Adrenal gland (tissue), 12 donors: Measurements from ENCODE around the gene TAF4. TPM values are rescaled to one million over a fixed set of nuclear protein-coding genes. Genes with fewer than 3 reads are reported as not detected.

ENCODE experiments used
- DNase-seq, 7 donors: peaks; one replicate each; pipeline ENCODE4 v3.0.0-alpha.2; 2019 to 2020
- H3K27ac ChIP-seq, 5 donors: fragments of 200-600 bp; sonication (generic) in 4 of 5; 1 replicate in 3 of 5; 2 replicates in 2 of 5; pipeline versions ENCODE4 v1.5.1 to v1.8.0; 2016 to 2020; ENCODE audit warnings: mild to moderate bottlenecking in 1 of 5
- H3K27me3 ChIP-seq: fragments of 200-600 bp; 2 replicates; pipeline ENCODE4 v1.8.0; 2021
- H3K36me3 ChIP-seq, 2 donors: fragments of 200-600 bp; replicated peaks in 1 of 2; 1 replicate in 1 of 2; 2 replicates in 1 of 2; pipeline versions ENCODE4 v1.5.1 to v1.8.0; 2018 to 2022
- H3K4me1 ChIP-seq, 2 donors: fragments of 200-600 bp; replicated peaks in 1 of 2; 1 replicate in 1 of 2; 2 replicates in 1 of 2; pipeline versions ENCODE4 v1.5.1 to v1.8.0; 2018 to 2021
- H3K4me3 ChIP-seq, 4 donors: fragments of 200-600 bp; sonication (generic) in 3 of 4; one replicate each; pipeline ENCODE4 v1.5.1; 2016 to 2018
- H3K9me3 ChIP-seq, 3 donors: fragments of 200-600 bp; sonication (generic) in 1 of 3; replicated peaks in 1 of 3; 1 replicate in 2 of 3; 2 replicates in 1 of 3; pipeline versions ENCODE4 v1.5.1 to v1.8.0; 2016 to 2021
- CTCF ChIP-seq, 6 experiments: fragments of 450-650 bp in 4 of 6; fragments of 200-600 bp in 2 of 6; sonication (generic) in 1 of 6; IDR thresholded peaks; 1 replicate in 5 of 6; 2 replicates in 1 of 6; pipeline versions ENCODE4 v1.5.1 to v1.8.0; 2016 to 2021; ENCODE audit warnings: antibody characterized with exemption in 6 of 6, mild to moderate bottlenecking in 2 of 6, moderate library complexity in 1 of 6
- POLR2A ChIP-seq, 2 donors: fragments of 450-650 bp; IDR thresholded peaks; one replicate each; pipeline ENCODE4 v1.6.1; 2017; ENCODE audit warnings: antibody characterized with exemption in 2 of 2, mild to moderate bottlenecking in 2 of 2, moderate library complexity in 1 of 2
- WGBS, 4 donors: extraction: QIAGEN DNeasy Blood & Tissue Kit in 2 of 4; methylation state at CpG; one replicate each; pipeline versions ENCODE4 v1.1.5 to v1.1.7; 2013 to 2017; 5-methylcytosine and 5-hydroxymethylcytosine counted together
- intact Hi-C, 2 donors: fragments of 100-400 bp; cut with DNase I; formaldehyde crosslinking; loops; one replicate each; pipeline versions ENCODE4 v1.14.1 to v1.15.0; 2022 to 2023
- microRNA counts, 2 donors: library from miRNA; unstranded; fragments of <30 nt; microRNA quantifications; one replicate each; lab custom pipeline; 2016
- microRNA-seq, 3 donors: library from miRNA; unstranded; fragments of <30 nt; microRNA quantifications; one replicate each; pipeline ENCODE4, GENCODE V29; 2017 to 2020
- polyA plus RNA-seq, 3 donors: library from polyadenylated mRNA; stranded (reverse); fragments of 200-250 nt in 2 of 3; fragments of 350-450 nt in 1 of 3; fragmentation: Illumina TruSeq in 1 of 3; extraction: RNeasy Lipid Tissue Mini Kit (QIAGEN cat#74804) in 1 of 3; gene quantifications; one replicate each; pipeline ENCODE4 v1.2.3, GENCODE V29; 2013 to 2014
- small RNA-seq, 2 donors: library from RNA; depleted of rRNA; stranded (forward); fragments of <200 nt; gene quantifications; one replicate each; pipeline ENCODE3, GENCODE V24; 2016
- total RNA-seq, 9 donors: library from RNA; depleted of rRNA in 4 of 9; stranded (reverse); fragments of >200 nt in 4 of 9; fragments of 120-200 nt in 1 of 9; fragmentation: NEBNext Ultra II Directional in 1 of 9; extraction: Animal tissue kit (Norgen Biotek cat#: 25700) in 1 of 9; gene quantifications; one replicate each; pipeline versions ENCODE4 v1.1.0 to v1.2.4, GENCODE V29; 2013 to 2023
- donor health status: healthy with polysubstance abuse.
- donor health status: Bipolar disorder and iron deficiency.
- donor health status: DM: yes; HTN: yes; CAD: no.
- donor health status: DM: no; HTN: no; CAD: no.
- donor health status: DM: no; HTN: no; CAD: no.
- donor health status: DM: yes; HTN: yes; CAD: no.

The TAF4 gene
- total and polyA plus RNA-seq, 12 donors, result 5.2 to 30.9 (median 14.8) TPM

DNA sequence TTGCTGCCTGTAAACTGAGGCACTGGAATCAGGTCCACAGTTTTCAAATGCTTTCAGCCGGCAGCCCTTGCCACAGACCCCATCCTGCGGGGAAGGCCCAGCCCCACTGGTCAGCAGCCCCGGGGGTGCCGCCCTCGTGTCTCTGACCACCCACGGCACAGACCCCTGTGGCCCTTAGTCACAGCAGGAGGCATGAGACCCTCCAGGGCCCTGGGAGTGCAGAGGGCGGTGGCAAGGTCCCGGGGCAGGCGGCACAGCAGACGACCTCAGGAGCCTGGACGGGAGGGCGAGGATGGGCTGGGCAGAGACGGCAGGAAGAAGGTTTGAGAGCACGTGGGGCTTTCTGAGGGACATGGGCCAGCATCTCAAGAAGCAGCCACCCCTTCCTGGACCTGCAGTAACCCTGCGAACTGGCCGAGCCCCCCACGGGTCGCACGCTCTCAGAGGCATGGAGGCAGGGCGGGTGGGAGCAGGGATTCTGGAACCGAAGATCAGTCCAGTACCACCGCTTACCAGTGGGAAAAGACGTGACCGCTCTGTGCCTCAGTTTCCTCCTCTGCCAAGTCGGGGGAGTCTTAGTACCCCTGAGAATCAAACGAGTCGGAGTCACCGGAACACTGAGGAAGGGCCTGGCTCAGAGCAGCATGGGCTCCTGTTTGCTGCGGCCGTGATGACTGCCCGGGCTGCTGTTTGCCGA, 140.7 kb downstream of the TAF4 start:
- Histone ChIP-seq H3K9me3 (no peaks in the 10 kb centered on the region), H3K4me1 (no peaks in the 10 kb centered on the region), H3K27me3 (no peaks in the 10 kb centered on the region), H3K4me3 (no peak overlapping the region), H3K36me3 (no peaks in the 10 kb centered on the region), H3K27ac (no peak overlapping the region)
- TF ChIP-seq CTCF (IDR thresholded peaks at IDR 0.05) (no peak), POLR2A (IDR thresholded peaks at IDR 0.05) (no peak)
- DNase-seq, result no peak
- intact Hi-C loops, result no loop called here
- 84 to 88% (median 87%) methylated on average over 24 to 32 of the region's 32 CpGs for whole genome bisulfite sequencing, 4 donors

MicroRNA genes within 50 kb of the gene (microRNA counts, 767-probe panel; counts per million panel counts)
- microRNA hsa-miR-1257 (lab: Ali Mortazavi, UCI), result 0 counts per million in 2 donors
- microRNA hsa-miR-3195 (lab: Ali Mortazavi, UCI), result 0 counts per million in 2 donors

Small RNA genes lying within 50 kb of the gene (microRNA-seq; reads per million reads assigned to microRNA genes)
- gene MIR1257, result 0 reads per million in 3 donors
- gene MIR3195, result 0 reads per million in 3 donors

Small RNA genes lying within 50 kb of the gene (small RNA-seq; reads per million reads assigned to genes)
- 0 reads per million in 2 donors for gene MIR3195

Other genes with a start within 250 kb of the TAF4 start
- gene LSM14B, start 56.6 kb upstream of the TAF4 start, total RNA-seq, result 10 to 100 TPM; 26.7 to 47.0 (median 34.8) TPM
- gene LSM14B, start 56.6 kb upstream of the TAF4 start, polyA plus RNA-seq, result 10 to 100 TPM; 17.6 to 23.4 (median 19.2) TPM
- gene PSMA7, start 77.5 kb upstream of the TAF4 start, total RNA-seq, result 100 to 1,000 TPM; 216 to 518 (median 291) TPM
- gene PSMA7, start 77.5 kb upstream of the TAF4 start, polyA plus RNA-seq, result 100 to 1,000 TPM; 175 to 292 (median 178) TPM
- gene SS18L1, start 77.9 kb upstream of the TAF4 start, total RNA-seq, result 10 to 100 TPM in 8 of 9 donors, 1 to 10 TPM in 1; 9.0 to 45.7 (median 13.9) TPM
- gene SS18L1, start 77.9 kb upstream of the TAF4 start, polyA plus RNA-seq, result 10 to 100 TPM in 2 of 3 donors, 1 to 10 TPM in 1; 9.2 to 36.6 (median 15.1) TPM
- 10 to 100 TPM; 11.5 to 60.1 (median 43.1) TPM for gene MTG2, start 117.1 kb upstream of the TAF4 start, total RNA-seq
- gene MTG2, start 117.1 kb upstream of the TAF4 start, polyA plus RNA-seq, result 10 to 100 TPM; 30.2 to 90.4 (median 84.3) TPM
- gene HRH3, start 154.4 kb upstream of the TAF4 start, total RNA-seq, result under 1 TPM in 2 of 9 donors, not detected in 7; 0.06 to 0.08 TPM
- gene HRH3, start 154.4 kb upstream of the TAF4 start, polyA plus RNA-seq, result under 1 TPM in 2 of 3 donors, not detected in 1; 0.13 to 0.80 TPM
- 10 to 100 TPM; 27.8 to 96.7 (median 39.3) TPM for gene OSBPL2, start 172.6 kb upstream of the TAF4 start, total RNA-seq
- gene OSBPL2, start 172.6 kb upstream of the TAF4 start, polyA plus RNA-seq, result 10 to 100 TPM; 13.8 to 38.3 (median 18.8) TPM
- gene ADRM1, start 237.1 kb upstream of the TAF4 start, total RNA-seq, result 100 to 1,000 TPM in 7 of 9 donors, 10 to 100 TPM in 2; 87.2 to 254 (median 162) TPM
- gene ADRM1, start 237.1 kb upstream of the TAF4 start, polyA plus RNA-seq, result 100 to 1,000 TPM in 1 of 3 donors, 10 to 100 TPM in 2; 50.6 to 125 (median 95.6) TPM